ENCODE data around the gene C4BPB.

DNA sequence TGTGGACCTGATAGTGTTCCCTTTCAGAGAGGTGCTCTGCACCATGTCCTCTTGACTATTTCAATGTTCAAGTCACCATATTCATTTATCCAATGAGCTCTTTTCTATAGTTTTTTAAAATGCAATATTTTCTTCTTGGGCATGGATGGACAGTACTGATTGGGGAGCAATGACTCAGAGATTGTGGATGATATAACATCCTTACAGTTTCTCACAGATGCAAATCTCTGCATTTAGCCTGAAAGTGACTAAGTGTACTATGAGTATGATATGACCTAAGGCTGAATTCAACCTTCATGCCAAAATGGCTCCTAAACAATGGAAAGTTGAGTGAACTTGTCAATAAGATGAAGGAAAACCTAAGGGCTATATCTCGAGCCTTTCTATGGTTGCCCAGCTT, 51.9 kb downstream of the C4BPB start:
- TF ChIP-seq CTCF (IDR thresholded peaks at IDR 0.05) = no peak
- TF ChIP-seq POLR2AphosphoS5 (IDR thresholded peaks at IDR 0.05) = no peak
